ENCODE results near the gene KLHL13. TPM values are rescaled to one million over a fixed set of nuclear protein-coding genes. Genes with fewer than 3 reads are reported as not detected.

Gene KLHL13
- total RNA-seq, 6 experiments from 2014 or later = 1.2 to 3.2 (median 1.8) TPM

DNA sequence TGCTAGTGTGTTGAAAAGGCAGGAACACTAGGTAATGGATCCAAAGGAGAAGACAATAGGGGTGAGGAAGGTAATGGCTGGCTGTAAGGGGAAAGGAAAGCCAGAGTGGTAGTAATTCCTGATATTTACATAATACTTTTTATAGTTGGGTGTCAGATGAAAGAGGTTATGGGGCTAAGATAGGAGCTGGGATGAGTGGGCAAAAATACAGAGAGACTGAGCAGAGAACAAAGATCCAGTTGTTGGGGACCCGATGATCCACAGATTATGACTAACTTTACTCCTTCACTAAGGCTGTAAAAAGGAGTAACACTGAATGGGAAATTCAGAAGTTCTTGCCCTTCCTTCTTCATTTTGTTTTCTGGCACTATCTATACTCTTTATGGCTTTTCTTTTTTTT is 138.2 kb downstream of the KLHL13 start:
- Histone ChIP-seq H3K4me1 (no peaks in the 10 kb centered on the region), H3K4me3 (no peak overlapping the region), H3K36me3 (no peaks in the 10 kb centered on the region), H3K27ac (no peak overlapping the region), H3K9me3 (no peaks in the 10 kb centered on the region), H3K27me3 (no peaks in the 10 kb centered on the region)
- ATAC-seq (no peak), DNase-seq (no peak)
- WGBS (ENCODE audit: insufficient coverage, low coverage, low lambda C conversion rate, missing lambda C conversion rate) = 100% methylated on average over 1 of the region's 1 CpG
- no peak for TF ChIP-seq POLR2A (IDR thresholded peaks at IDR 0.05)
- intact Hi-C loops (cut with DNase I) = no loop called here

GRCh38 chrX:117977526-117977925 is 139.1 kb downstream of the KLHL13 start:
- Histone ChIP-seq H3K27me3 (no peaks in the 10 kb centered on the region), H3K27ac (no peak overlapping the region), H3K36me3 (no peaks in the 10 kb centered on the region), H3K4me1 (no peaks in the 10 kb centered on the region), H3K9me3 (no peaks in the 10 kb centered on the region), H3K4me3 (no peak overlapping the region)
- TF ChIP-seq POLR2A (IDR thresholded peaks at IDR 0.05) (no peak), CTCF (IDR thresholded peaks at IDR 0.05) (no peak)
- ATAC-seq = no peak
- no peak for DNase-seq
- intact Hi-C loops (cut with DNase I) = no loop called here
- WGBS (ENCODE audit: insufficient coverage, low coverage, low lambda C conversion rate, missing lambda C conversion rate) = 31% methylated on average over 1 of the region's 1 CpG

GRCh38 chrX:117973110-117973807 is 143.4 kb downstream of the KLHL13 start:
- peak overlapping the region in 1 of 3 donors; percentile 12 for H3K4me3 ChIP-seq
- peak; percentile 28 to 50 (median 38) for ATAC-seq

DNA sequence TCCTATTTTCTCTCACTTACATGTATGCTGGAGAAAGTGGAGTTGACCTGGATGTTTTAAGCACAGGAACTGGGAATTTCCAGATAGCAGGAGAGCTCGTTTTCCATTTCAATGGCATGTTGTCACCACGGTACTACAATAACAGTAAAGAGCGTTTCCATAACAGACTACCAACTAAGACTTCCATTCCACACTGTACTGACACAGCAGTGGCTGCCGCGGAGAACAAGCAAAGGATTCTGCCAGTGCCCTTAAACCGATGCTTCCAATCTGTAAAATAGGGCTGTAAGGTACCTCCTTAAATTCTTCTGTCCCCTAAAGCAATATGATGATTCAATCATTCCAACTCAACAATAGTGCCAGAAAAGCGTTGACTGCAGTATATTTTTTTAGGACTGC is 143.9 kb downstream of the KLHL13 start:
- no peaks in the 10 kb centered on the region for H3K27me3 ChIP-seq
- ATAC-seq = peak; percentile 12 to 34 (median 26)
- H3K36me3 ChIP-seq = no peaks in the 10 kb centered on the region
- no peak overlapping the region for H3K27ac ChIP-seq
- 19% methylated on average over 5 of the region's 7 CpGs for WGBS (ENCODE audit: insufficient coverage, low coverage, low lambda C conversion rate, missing lambda C conversion rate)
- TF ChIP-seq CTCF (IDR thresholded peaks at IDR 0.05) = no peak
- TF ChIP-seq POLR2A (IDR thresholded peaks at IDR 0.05) = no peak
- intact Hi-C loops (cut with DNase I) = no loop called here
- no peaks in the 10 kb centered on the region for H3K9me3 ChIP-seq
- H3K4me1 ChIP-seq = peaks cover 0 to 9% (median 0%) of the 10 kb centered on the region in 4 donors
- DNase-seq = no peak
- H3K4me3 ChIP-seq = peak overlapping the region in 1 of 3 donors; percentile 12

More at GRCh38 chrX:117973110-117973807, 143.4 kb downstream of the KLHL13 start:
- intact Hi-C loops (cut with DNase I) = no loop called here
- Histone ChIP-seq H3K36me3 (no peaks in the 10 kb centered on the region), H3K9me3 (no peaks in the 10 kb centered on the region), H3K27me3 (no peaks in the 10 kb centered on the region), H3K27ac (no peak overlapping the region), H3K4me1 (peaks cover 0 to 9% (median 0%) of the 10 kb centered on the region in 4 donors)
- TF ChIP-seq CTCF (IDR thresholded peaks at IDR 0.05) = no peak
- no peak for TF ChIP-seq POLR2A (IDR thresholded peaks at IDR 0.05)
- DNase-seq = no peak
- WGBS (ENCODE audit: insufficient coverage, low coverage, low lambda C conversion rate, missing lambda C conversion rate) = 34% methylated on average over 4 of the region's 4 CpGs

DNA sequence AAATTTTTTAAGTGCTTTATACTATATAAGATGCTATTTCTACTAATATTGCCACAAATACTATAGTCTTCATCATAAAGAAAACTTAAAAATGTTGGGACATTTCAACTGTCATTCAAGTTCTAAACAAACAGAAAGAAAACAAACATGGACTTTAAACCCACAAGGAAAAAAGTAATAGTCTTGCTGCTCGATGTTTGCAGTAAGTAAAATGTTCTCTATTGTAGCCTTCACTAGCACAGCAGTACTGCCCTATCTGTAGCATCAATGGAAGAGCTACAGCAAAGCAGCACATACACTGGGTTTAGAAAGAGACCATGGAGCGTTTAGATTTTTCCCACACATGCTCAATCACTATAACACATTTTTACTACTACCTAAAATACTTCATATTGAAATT is 146.8 kb downstream of the KLHL13 start:
- Histone ChIP-seq H3K27me3 (no peaks in the 10 kb centered on the region), H3K27ac (peak overlapping the region in 1 of 3 donors; percentile 2), H3K36me3 (no peaks in the 10 kb centered on the region), H3K4me1 (peaks cover 0 to 9% (median 0%) of the 10 kb centered on the region in 4 donors), H3K9me3 (no peaks in the 10 kb centered on the region), H3K4me3 (no peak overlapping the region)
- intact Hi-C loops (cut with DNase I) = no loop called here
- no peak for DNase-seq
- TF ChIP-seq CTCF (IDR thresholded peaks at IDR 0.05) = no peak
- peak; percentile 56 to 77 (median 63) for ATAC-seq
- 25% methylated on average over 2 of the region's 2 CpGs for WGBS (ENCODE audit: insufficient coverage, low coverage, low lambda C conversion rate, missing lambda C conversion rate)

All from right lobe of liver (tissue), 6 donors.